GM18951 (cell line): ENCODE measurements around the gene CDK9.
"Not testable (repeated sequence)": the region's sequence is repeated elsewhere in the genome, so short reads cannot be mapped to it uniquely, and the experiment has no call there.

Source experiments
- POLR2A ChIP-seq: IDR thresholded peaks from 4 replicates; pipeline ENCODE4 v1.6.1; 2011; ENCODE audit warnings: mild to moderate bottlenecking; ENCODE audit not compliant: insufficient read length, insufficient read depth; ENCODE audit errors: extremely low read depth
- in situ Hi-C: fragments of 300-500 bp; cut with MboI; formaldehyde crosslinking; loops from one replicate; pipeline ENCODE4 v1.12.0; 2022; ENCODE audit warnings: low sequenced_read_pairs, mixed read lengths, inconsistent platforms; ENCODE audit not compliant: unreplicated experiment

Gene CDK9

GRCh38 chr9:127754099-127755060 is 31.5 kb upstream of the CDK9 start:
- no peak for TF ChIP-seq POLR2A
- in situ Hi-C loops = no loop called here

- no peak for TF ChIP-seq POLR2A
- in situ Hi-C loops = no loop called here
Measured at GRCh38 chr9:127755061-127756060, 30.5 kb upstream of the CDK9 start.

- no peak for TF ChIP-seq POLR2A
- in situ Hi-C loops = no loop called here
Measured at GRCh38 chr9:127756233-127756632, 29.6 kb upstream of the CDK9 start.

- in situ Hi-C loops = not testable (repeated sequence)
Measured at GRCh38 chr9:127756776-127757175, 29.1 kb upstream of the CDK9 start.

GRCh38 chr9:127758843-127759242 is 27.0 kb upstream of the CDK9 start:
- in situ Hi-C loops = no loop called here
- no peak for TF ChIP-seq POLR2A

- in situ Hi-C loops = no loop called here
- TF ChIP-seq POLR2A = no peak
Measured at GRCh38 chr9:127761061-127761460, 24.8 kb upstream of the CDK9 start.

- no peak for TF ChIP-seq POLR2A
- in situ Hi-C loops = no loop called here
Measured at GRCh38 chr9:127761491-127761956, 24.3 kb upstream of the CDK9 start.

- TF ChIP-seq POLR2A = no peak
- in situ Hi-C loops = no loop called here
Measured at GRCh38 chr9:127762111-127762676, 23.6 kb upstream of the CDK9 start.

GRCh38 chr9:127763918-127764384 is 21.9 kb upstream of the CDK9 start:
- no peak for TF ChIP-seq POLR2A
- in situ Hi-C loops = no loop called here

GRCh38 chr9:127765418-127765817 is 20.4 kb upstream of the CDK9 start:
- in situ Hi-C loops = no loop called here

GRCh38 chr9:127767410-127767809 is 18.4 kb upstream of the CDK9 start:
- no peak for TF ChIP-seq POLR2A
- in situ Hi-C loops = no loop called here

More at GRCh38 chr9:127765418-127765817, 20.4 kb upstream of the CDK9 start:
- TF ChIP-seq POLR2A = no peak

- TF ChIP-seq POLR2A = no peak
- in situ Hi-C loops = no loop called here
Measured at GRCh38 chr9:127767909-127768331, 17.9 kb upstream of the CDK9 start.

GRCh38 chr9:127768698-127769097 is 17.1 kb upstream of the CDK9 start:
- in situ Hi-C loops = no loop called here
- no peak for TF ChIP-seq POLR2A
